T-helper 1 cell (primary cell): ENCODE measurements around the gene TMEM38B.
"Not testable (repeated sequence)": the region's sequence is repeated elsewhere in the genome, so short reads cannot be mapped to it uniquely, and the experiment has no call there.

Experiments
- DNase-seq, 5 donors: peaks; one replicate each; pipeline ENCODE4 v3.0.0-alpha.2; 2012 to 2020

Gene TMEM38B

DNA sequence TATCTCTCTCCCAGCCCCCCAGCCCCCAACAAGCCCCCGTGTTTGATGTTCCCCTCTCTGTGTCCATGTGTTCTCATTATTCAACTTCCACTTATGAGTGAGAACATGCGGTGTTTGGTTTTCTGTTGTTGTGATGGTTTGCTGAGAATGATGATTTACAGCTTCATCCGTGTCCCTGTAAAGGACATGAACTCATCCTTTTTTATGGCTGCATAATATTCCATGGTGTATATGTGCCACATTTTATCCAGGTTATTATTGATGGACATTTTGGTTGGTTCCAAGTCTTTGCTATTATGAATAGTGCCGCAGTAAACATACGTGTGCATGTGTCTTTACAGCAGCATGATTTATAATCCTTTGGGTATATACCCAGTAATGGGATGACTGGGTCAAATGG is 33.9 kb downstream of the TMEM38B start:
- not testable (repeated sequence) for DNase-seq

DNA sequence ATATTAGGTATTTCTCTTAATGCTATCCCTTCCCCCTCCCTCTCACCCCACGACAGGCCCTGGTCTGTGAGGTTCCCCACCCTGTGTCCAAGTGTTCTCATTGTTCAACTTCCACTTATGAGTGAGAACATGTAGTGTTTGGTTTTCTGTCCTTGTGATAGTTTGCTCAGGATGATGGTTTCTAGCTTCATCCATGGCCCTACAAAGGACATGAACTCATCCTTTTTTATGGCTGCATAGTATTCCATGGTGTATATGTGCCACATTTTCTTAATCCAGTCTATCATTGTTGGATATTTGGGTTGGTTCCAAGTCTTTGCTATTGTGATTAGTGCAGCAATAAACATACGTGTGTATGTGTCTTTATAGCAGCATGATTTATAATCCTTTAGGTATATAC is 37.1 kb downstream of the TMEM38B start:
- DNase-seq = not testable (repeated sequence)

GRCh38 chr9:105735366-105735765 is 41.0 kb downstream of the TMEM38B start:
- DNase-seq = no peak

DNA sequence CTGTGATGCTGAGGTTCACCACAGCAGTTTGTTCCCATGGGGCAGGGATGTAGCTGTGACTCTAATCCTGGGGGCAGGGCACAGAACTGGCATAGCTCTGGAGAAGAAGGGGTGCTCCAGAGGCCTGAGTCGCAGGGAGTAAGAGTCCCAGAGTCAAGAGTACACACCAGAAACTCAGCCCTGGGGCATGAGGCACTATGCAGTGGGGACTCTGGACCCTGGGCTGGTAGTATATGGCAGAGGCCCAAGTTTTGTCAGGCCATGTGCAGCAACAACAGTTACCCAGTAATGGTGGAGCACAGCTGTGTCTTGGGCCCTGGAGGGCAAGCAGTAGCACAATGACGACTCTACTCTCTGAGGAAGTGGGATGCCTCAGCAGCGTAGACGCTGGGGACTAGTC is 42.9 kb downstream of the TMEM38B start:
- DNase-seq = no peak

DNA sequence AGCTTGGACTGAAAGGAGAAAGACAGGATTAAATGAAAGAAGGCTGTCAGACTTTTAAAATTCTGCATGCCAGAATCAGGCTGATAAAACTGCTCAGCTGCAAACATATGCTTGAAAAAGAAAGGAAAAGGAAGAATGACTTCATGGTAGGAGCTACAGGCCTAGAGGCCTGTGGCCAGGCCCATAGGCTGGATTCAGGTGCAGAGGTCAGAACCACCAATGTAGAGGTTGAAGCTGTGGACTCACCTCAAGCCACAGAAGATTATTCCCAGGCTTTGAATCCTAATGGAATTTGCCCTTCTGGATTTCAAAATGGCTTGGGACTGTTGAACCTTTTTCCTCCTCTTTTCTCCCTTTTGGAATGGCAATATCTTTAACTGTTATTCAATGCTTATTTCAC is 47.7 kb downstream of the TMEM38B start:
- no peak for DNase-seq

DNA sequence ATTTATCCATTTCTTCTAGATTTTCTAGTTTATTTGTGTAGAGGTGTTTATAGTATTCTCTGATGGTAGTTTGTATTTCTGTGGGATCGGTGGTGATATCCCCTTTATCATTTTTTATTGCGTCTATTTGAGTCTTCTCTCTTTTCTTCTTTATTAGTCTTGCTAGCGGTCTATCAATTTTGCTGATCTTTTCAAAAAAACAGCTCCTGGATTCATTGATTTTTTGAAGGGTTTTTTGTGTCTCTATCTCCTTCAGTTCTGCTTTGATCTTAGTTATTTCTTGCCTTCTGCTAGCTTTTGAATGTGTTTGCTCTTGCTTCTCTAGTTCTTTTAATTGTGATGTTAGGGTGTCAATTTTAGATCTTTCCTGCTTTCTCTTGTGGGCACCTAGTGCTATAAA is 53.0 kb downstream of the TMEM38B start:
- not testable (repeated sequence) for DNase-seq

DNA sequence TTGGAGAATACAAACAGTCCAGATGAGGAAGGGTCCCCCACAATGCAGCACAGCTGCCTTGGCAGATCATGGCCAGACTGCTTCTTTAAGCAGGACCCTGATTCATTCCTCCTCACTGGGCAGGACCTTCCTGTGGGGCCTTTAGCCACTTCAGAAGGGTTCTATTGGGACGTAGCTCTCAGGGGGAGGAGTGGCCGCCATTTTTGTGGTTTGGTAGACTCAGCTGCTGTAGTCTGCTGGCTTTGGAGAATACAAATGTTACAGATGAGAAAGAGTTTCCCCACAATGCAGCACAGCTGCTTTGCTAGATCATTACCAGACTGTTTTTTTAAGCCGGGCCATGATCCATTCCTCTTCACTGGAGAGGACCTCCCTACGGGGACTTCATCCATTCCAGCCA is 57.4 kb downstream of the TMEM38B start:
- DNase-seq = no peak

DNA sequence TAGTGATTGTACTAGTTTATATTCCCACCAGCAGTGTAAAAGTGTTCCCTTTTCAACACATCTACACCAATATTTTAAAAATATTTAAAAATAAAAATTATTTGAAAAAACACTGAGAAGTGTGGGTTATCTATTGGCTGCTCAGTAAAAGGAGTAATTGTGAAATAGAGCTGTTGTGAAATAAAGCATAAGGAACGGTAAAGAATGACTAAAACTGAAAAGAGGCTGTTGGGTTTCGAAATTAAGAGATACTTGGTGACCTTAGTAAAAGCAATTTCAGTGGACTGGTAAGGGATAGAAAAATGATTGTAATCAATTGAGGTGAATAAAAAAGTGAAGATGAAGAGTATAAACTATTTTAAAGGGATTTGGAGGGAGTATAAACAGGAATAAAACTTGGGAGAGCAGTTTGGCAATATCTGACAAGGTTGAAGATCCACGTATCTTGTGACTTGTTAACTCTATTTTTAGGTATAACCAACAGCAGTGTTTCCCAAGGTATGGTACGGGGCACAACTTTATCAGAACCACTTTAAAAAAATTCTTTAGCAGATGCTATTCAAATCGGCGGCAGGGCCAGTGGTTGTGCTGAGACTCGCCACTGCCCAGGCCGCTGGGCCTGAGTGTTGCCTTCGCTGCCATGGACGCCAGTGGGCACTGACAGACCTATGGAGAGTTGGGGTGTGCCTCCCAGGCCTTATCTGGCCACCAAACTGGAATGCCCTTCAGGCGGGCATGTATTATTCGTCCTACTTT is 63.3 kb downstream of the TMEM38B start:
- peak in 1 of 5 donors; percentile 11 for DNase-seq

GRCh38 chr9:105760053-105760452 is 65.7 kb downstream of the TMEM38B start:
- DNase-seq = no peak

- not testable (repeated sequence) for DNase-seq
These were observed 88.5 kb downstream of the TMEM38B start for GRCh38 chr9:105782561-105783494.

- not testable (repeated sequence) for DNase-seq
These were observed 89.1 kb downstream of the TMEM38B start for GRCh38 chr9:105783495-105783872.

DNA sequence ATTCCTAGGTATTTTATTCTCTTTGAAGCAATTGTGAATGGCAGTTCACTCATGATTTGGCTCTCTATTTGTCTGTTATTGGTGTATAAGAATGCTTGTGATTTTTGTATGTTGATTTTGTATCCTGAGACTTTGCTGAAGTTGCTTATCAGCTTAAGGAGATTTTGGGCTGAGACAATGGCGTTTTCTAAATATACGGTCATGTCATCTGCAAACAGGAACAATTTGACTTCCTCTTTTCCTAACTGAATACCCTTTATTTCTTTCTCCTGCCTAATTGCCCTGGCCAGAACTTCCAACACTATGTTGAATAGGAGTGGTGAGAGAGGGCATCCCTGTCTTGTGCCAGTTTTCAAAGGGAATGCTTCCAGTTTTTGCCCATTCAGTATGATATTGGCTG is 92.5 kb downstream of the TMEM38B start:
- DNase-seq = not testable (repeated sequence)

DNA sequence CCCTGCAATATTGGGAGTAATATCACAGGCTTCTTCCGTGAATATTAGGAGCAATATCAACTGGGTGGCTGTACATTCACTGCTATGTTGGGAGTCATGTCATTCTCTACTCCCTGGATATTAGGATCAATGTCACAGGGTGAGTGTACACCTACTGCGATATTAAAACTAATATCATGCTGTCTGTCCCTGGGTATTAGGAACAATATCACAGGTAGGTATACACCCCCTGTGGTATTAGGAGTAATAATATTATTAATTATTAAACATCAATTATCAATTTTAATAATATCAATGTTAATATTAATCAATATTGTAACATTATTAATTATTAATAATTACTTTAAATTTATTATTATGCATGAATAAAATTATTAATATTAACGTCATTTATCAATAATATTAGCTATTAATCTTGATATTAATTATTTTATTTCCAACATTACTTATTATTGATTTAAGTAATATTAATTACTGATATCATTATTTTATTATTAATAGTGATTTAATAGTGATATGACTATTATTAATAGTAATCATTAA is 121.9 kb downstream of the TMEM38B start:
- DNase-seq = no peak

DNA sequence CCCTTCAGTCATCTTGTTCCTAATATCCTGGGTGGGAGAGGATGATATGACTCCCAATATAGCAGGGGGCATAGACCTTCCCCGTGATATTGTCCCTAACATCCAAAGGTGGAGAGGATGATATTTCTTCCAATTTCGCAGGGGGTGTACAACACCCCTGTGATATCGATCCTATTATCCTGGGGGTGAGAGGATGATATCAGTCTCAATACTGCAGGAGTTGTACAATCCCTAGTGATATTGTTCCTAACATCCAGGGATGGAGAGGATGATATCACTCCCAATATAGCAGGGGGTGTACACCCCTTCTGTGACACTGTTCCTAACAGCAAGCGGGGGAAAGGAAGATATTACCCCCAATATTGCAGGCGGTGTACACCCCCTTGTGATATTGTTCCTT is 122.6 kb downstream of the TMEM38B start:
- peak in 1 of 5 donors; percentile 15 for DNase-seq

DNA sequence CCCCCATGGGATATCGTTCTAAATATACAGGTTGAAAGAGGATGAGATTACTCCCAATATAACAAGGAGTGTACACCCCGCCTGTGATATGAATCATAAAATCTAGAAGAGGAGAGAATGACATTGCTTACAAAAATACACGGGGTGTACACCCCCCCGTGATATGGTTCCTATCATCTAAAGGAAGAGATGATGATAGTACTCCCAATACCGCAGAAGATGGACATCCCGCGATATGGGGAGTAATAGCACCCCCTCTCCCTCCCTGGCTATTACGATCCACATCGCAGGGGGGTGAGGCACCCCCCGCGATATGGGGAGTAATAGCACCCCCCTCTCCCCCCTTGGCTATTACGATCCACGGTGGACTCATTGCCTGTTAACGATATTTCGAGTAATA is 124.6 kb downstream of the TMEM38B start:
- DNase-seq = peak in 1 of 5 donors; percentile 8

- DNase-seq = no peak
These were observed 128.5 kb downstream of the TMEM38B start for GRCh38 chr9:105822814-105823213.
